HG03432 (cell line): ENCODE results near the gene ACP1.

Experiments
- ATAC-seq: cut with Tn5 transposase; IDR thresholded peaks from one replicate; pipeline ENCODE4 v1.9.1; 2021; ENCODE audit warnings: mild to moderate bottlenecking, moderate library complexity; ENCODE audit not compliant: unreplicated experiment

The ACP1 gene

GRCh38 chr2:279956-280649 is 15.4 kb downstream of the ACP1 start:
- ATAC-seq, result no peak

GRCh38 chr2:280650-281110 is 15.9 kb downstream of the ACP1 start:
- ATAC-seq, result no peak

GRCh38 chr2:281381-281780 is 16.6 kb downstream of the ACP1 start:
- no peak for ATAC-seq

- ATAC-seq, result no peak
Measured at GRCh38 chr2:282371-283263, 17.9 kb downstream of the ACP1 start.

- ATAC-seq, result no peak
Measured at GRCh38 chr2:283996-284794, 19.4 kb downstream of the ACP1 start.

GRCh38 chr2:284896-285492 is 20.2 kb downstream of the ACP1 start:
- ATAC-seq, result no peak

GRCh38 chr2:285531-285930 is 20.8 kb downstream of the ACP1 start:
- ATAC-seq, result no peak

- no peak for ATAC-seq
Measured at GRCh38 chr2:286035-286434, 21.3 kb downstream of the ACP1 start.

GRCh38 chr2:286774-287392 is 22.1 kb downstream of the ACP1 start:
- ATAC-seq, result no peak

- ATAC-seq, result no peak
Measured at GRCh38 chr2:287471-287885, 22.7 kb downstream of the ACP1 start.

GRCh38 chr2:287911-288757 is 23.4 kb downstream of the ACP1 start, which contains the start of gene ALKAL2:
TSS of gene ALKAL2 (minus strand) at chr2:288091. CDS start at chr2:287835, 256 bp downstream.
- no peak for ATAC-seq

- no peak for ATAC-seq
Measured at GRCh38 chr2:288758-289361, 24.1 kb downstream of the ACP1 start.

GRCh38 chr2:289362-290089 is 24.8 kb downstream of the ACP1 start:
- ATAC-seq, result no peak

- no peak for ATAC-seq
Measured at GRCh38 chr2:290090-290722, 25.5 kb downstream of the ACP1 start.

- no peak for ATAC-seq
Measured at GRCh38 chr2:295090-295489, 30.3 kb downstream of the ACP1 start.

- no peak for ATAC-seq
Measured at GRCh38 chr2:296354-296753, 31.6 kb downstream of the ACP1 start.

GRCh38 chr2:305366-305765 is 40.6 kb downstream of the ACP1 start:
- ATAC-seq, result no peak
